Common myeloid progenitor, CD34-positive (primary cell): ENCODE measurements around the gene NAA80.
"Not testable (repeated sequence)": the region's sequence is repeated elsewhere in the genome, so short reads cannot be mapped to it uniquely, and the experiment has no call there.

Source experiments
- CTCF ChIA-PET: fragments of 350-600 bp; sonication (Branson Sonifier 250); formaldehyde crosslinking; loops from one replicate; lab custom pipeline; 2021; ENCODE audit warnings: antibody characterized with exemption; lab: Charles Lee
- POLR2A ChIA-PET: fragments of 350-600 bp; sonication (Branson Sonifier 250); formaldehyde crosslinking; loops from one replicate; lab custom pipeline; 2021; ENCODE audit warnings: antibody characterized with exemption; lab: Charles Lee
- DNase-seq, 3 donors: peaks; one replicate each; pipeline versions ENCODE4 v3.0.0 to v3.0.0-alpha.2; 2013
- H3K27ac ChIP-seq, 2 experiments: 1 replicate in 1 of 2; 2 replicates in 1 of 2; pipeline ENCODE4 v1.7.0; 2013; ENCODE audit warnings: inconsistent platforms in 2 of 2, low read length in 2 of 2, mild to moderate bottlenecking in 2 of 2, low read depth in 1 of 2, moderate library complexity in 1 of 2; ENCODE audit not compliant: severe bottlenecking in 2 of 2, insufficient read depth in 1 of 2, poor library complexity in 1 of 2
- H3K27me3 ChIP-seq, 5 experiments: replicated peaks in 2 of 5; 1 replicate in 3 of 5; 2 replicates in 2 of 5; pipeline versions ENCODE4 v1.6.1 to v1.7.0; 2013; ENCODE audit warnings: low read length in 4 of 5, mild to moderate bottlenecking in 2 of 5, moderate library complexity in 2 of 5, inconsistent platforms in 1 of 5; ENCODE audit not compliant: insufficient read depth in 5 of 5, control insufficient read depth in 4 of 5
- H3K36me3 ChIP-seq, 4 experiments: 1 replicate in 2 of 4; 2 replicates in 2 of 4; pipeline versions ENCODE4 v1.6.1 to v1.7.0; 2013; ENCODE audit warnings: low read length in 3 of 4, control low read depth in 1 of 4, mild to moderate bottlenecking in 1 of 4; ENCODE audit not compliant: control insufficient read depth in 4 of 4, insufficient read depth in 4 of 4
- H3K4me1 ChIP-seq, 4 experiments: 1 replicate in 3 of 4; 2 replicates in 1 of 4; pipeline versions ENCODE4 v1.6.1 to v1.7.1; 2013; ENCODE audit warnings: low read length in 3 of 4, mild to moderate bottlenecking in 3 of 4, control low read depth in 1 of 4, inconsistent platforms in 1 of 4, moderate library complexity in 1 of 4; ENCODE audit not compliant: control insufficient read depth in 4 of 4, insufficient read depth in 4 of 4; ENCODE audit errors: control extremely low read depth in 1 of 4
- H3K4me3 ChIP-seq, 7 experiments: 1 replicate in 4 of 7; 2 replicates in 3 of 7; pipeline versions ENCODE4 v1.5.1 to v1.7.0; 2013; ENCODE audit warnings: mild to moderate bottlenecking in 7 of 7, low read length in 6 of 7, moderate library complexity in 6 of 7, inconsistent platforms in 2 of 7, low read depth in 2 of 7, control low read depth in 1 of 7; ENCODE audit not compliant: insufficient read depth in 4 of 7, control insufficient read depth in 1 of 7; ENCODE audit errors: extremely low read depth in 1 of 7
- H3K9me3 ChIP-seq, 5 experiments: 1 replicate in 4 of 5; 2 replicates in 1 of 5; pipeline versions ENCODE4 v1.6.1 to v1.7.1; 2013; ENCODE audit warnings: low read length in 4 of 5, mild to moderate bottlenecking in 2 of 5, inconsistent platforms in 1 of 5, low read depth in 1 of 5, moderate library complexity in 1 of 5; ENCODE audit not compliant: control insufficient read depth in 4 of 5, insufficient read depth in 2 of 5; ENCODE audit errors: control extremely low read depth in 1 of 5
- WGBS: methylation state at CpG from one replicate; pipeline ENCODE4 v1.1.5; 2013; ENCODE audit not compliant: insufficient coverage; 5-methylcytosine and 5-hydroxymethylcytosine counted together

NAA80 gene

GRCh38 chr3:50314816-50315215 is 15.6 kb upstream of the NAA80 start:
- peaks cover 2 to 25% (median 22%) of the 10 kb centered on the region in 4 experiments for H3K4me1 ChIP-seq
- no peak overlapping the region for H3K27ac ChIP-seq
- no peak for DNase-seq
- ChIA-PET POLR2A (interaction anchor here (1.0 kb wide), 1 partner anchor 15 kb away, joined by 3 read pairs; no protein-coding TSS in a partner anchor), CTCF (interaction anchor here (0.6 to 11.6 kb wide), 7 partner anchors 9 to 169 kb away, joined by 3 to 105 read pairs (median 5); partner anchors contain the start of genes HYAL1 and TUSC2)
- no peak overlapping the region for H3K4me3 ChIP-seq
- 90% methylated on average over 2 of the region's 4 CpGs for WGBS
- peaks cover 0 to 37% (median 10%) of the 10 kb centered on the region in 4 experiments for H3K36me3 ChIP-seq
- H3K27me3 ChIP-seq: no peaks in the 10 kb centered on the region
- no peaks in the 10 kb centered on the region for H3K9me3 ChIP-seq

GRCh38 chr3:50314342-50314741 is 15.1 kb upstream of the NAA80 start:
- Histone ChIP-seq H3K27ac (no peak overlapping the region), H3K36me3 (peaks cover 0 to 33% (median 10%) of the 10 kb centered on the region in 4 experiments), H3K4me3 (no peak overlapping the region), H3K27me3 (no peaks in the 10 kb centered on the region), H3K9me3 (no peaks in the 10 kb centered on the region), H3K4me1 (peaks cover 2 to 20% (median 18%) of the 10 kb centered on the region in 4 experiments)
- no peak for DNase-seq
- POLR2A ChIA-PET: no interaction called here
- 96% methylated on average over 3 of the region's 3 CpGs for WGBS
- CTCF ChIA-PET: interaction anchor here (1.3 to 11.6 kb wide), 5 partner anchors 8 to 40 kb away, joined by 3 to 105 read pairs (median 8); partner anchors contain the start of genes HYAL1 and TUSC2

- CTCF ChIA-PET, POLR2A ChIA-PET: not testable (repeated sequence)
Measured at GRCh38 chr3:50312041-50312440, 12.8 kb upstream of the NAA80 start.

GRCh38 chr3:50304601-50305000 is 5.4 kb upstream of the NAA80 start:
- H3K9me3 ChIP-seq: peaks cover 0 to 5% (median 2%) of the 10 kb centered on the region in 5 experiments
- H3K4me1 ChIP-seq: peaks cover 5 to 11% (median 10%) of the 10 kb centered on the region in 4 experiments
- no peak overlapping the region for H3K27ac ChIP-seq
- ChIA-PET CTCF (interaction anchor here (1.0 to 9.6 kb wide), 3 partner anchors 15 to 23 kb away, joined by 4 to 105 read pairs (median 6); partner anchors contain the start of gene HYAL2), POLR2A (no interaction called here)
- no peaks in the 10 kb centered on the region for H3K27me3 ChIP-seq
- peaks cover 0 to under 1% (median 0%) of the 10 kb centered on the region in 4 experiments for H3K36me3 ChIP-seq
- DNase-seq: no peak
- no peak overlapping the region for H3K4me3 ChIP-seq

More at GRCh38 chr3:50312041-50312440, 12.8 kb upstream of the NAA80 start:
- H3K36me3 ChIP-seq: peaks cover 0 to 11% (median 5%) of the 10 kb centered on the region in 4 experiments
- not testable (repeated sequence) for H3K4me1 ChIP-seq, DNase-seq, H3K4me3 ChIP-seq, H3K27me3 ChIP-seq, H3K9me3 ChIP-seq, H3K27ac ChIP-seq
- WGBS: 98% methylated on average over 6 of the region's 32 CpGs

GRCh38 chr3:50303013-50303815 is 4.0 kb upstream of the NAA80 start, which contains the start of gene HYAL1:
TSS of gene HYAL1 (minus strand) at chr3:50303574. CDS start at chr3:50302956, 618 bp downstream.
- H3K27ac ChIP-seq: peak within 1 kb of the TSS in 1 of 2 experiments; percentile 58
- no peaks in the 10 kb centered on the region for H3K27me3 ChIP-seq
- 78% methylated on average over 8 of the region's 14 CpGs for WGBS
- CTCF ChIA-PET: interaction anchor here (1.5 to 9.6 kb wide), 3 partner anchors 11 to 25 kb away, joined by 4 to 105 read pairs (median 8); partner anchors contain the start of genes HYAL2, IFRD2 and TUSC2
- H3K36me3 ChIP-seq: no peaks in the 10 kb centered on the region
- DNase-seq: peak in 1 of 3 donors; percentile 38
- peaks cover 5 to 21% (median 20%) of the 10 kb centered on the region in 4 experiments for H3K4me1 ChIP-seq
- H3K4me3 ChIP-seq: no peak within 1 kb of the TSS
- H3K9me3 ChIP-seq: peaks cover 0 to 4% (median 2%) of the 10 kb centered on the region in 5 experiments
- POLR2A ChIA-PET: interaction anchor here (1.7 kb wide), 1 partner anchor 25 kb away, joined by 5 read pairs; the partner anchor contains the start of gene TUSC2

GRCh38 chr3:50302095-50303012 is 3.1 kb upstream of the NAA80 start:
- Histone ChIP-seq H3K27ac (no peak overlapping the region), H3K4me1 (peaks cover 7 to 29% (median 29%) of the 10 kb centered on the region in 4 experiments), H3K36me3 (peaks cover 0 to 4% (median 1%) of the 10 kb centered on the region in 4 experiments), H3K4me3 (no peak overlapping the region), H3K9me3 (peaks cover 0 to 2% (median 0%) of the 10 kb centered on the region in 5 experiments), H3K27me3 (no peaks in the 10 kb centered on the region)
- WGBS: 95% methylated on average over 31 of the region's 32 CpGs
- ChIA-PET CTCF (interaction anchor here (1.5 to 9.6 kb wide), 3 partner anchors 10 to 26 kb away, joined by 4 to 105 read pairs (median 8); partner anchors contain the start of genes HYAL2, IFRD2 and TUSC2), POLR2A (interaction anchor here (1.7 kb wide), 1 partner anchor 26 kb away, joined by 5 read pairs; the partner anchor contains the start of gene TUSC2)
- DNase-seq: no peak
